ENCODE results near the gene FAM193B.

FAM193B gene

GRCh38 chr5:177483042-177483441, 71.3 kb downstream of the FAM193B start:
- DNase-seq, result no peak

GRCh38 chr5:177482359-177482795, 72.0 kb downstream of the FAM193B start:
- DNase-seq, result no peak

GRCh38 chr5:177479774-177480173, 74.6 kb downstream of the FAM193B start:
- no peak for DNase-seq

- no peak for DNase-seq
These were observed 75.4 kb downstream of the FAM193B start for GRCh38 chr5:177478711-177479646.

- no peak for DNase-seq
These were observed 76.5 kb downstream of the FAM193B start for GRCh38 chr5:177477701-177478477.

- no peak for DNase-seq
These were observed 77.7 kb downstream of the FAM193B start for GRCh38 chr5:177476531-177477233.

- DNase-seq, result no peak
These were observed 78.6 kb downstream of the FAM193B start for GRCh38 chr5:177475563-177476427.

GRCh38 chr5:177474846-177475562, 79.4 kb downstream of the FAM193B start:
- DNase-seq, result no peak

- no peak for DNase-seq
These were observed 80.3 kb downstream of the FAM193B start for GRCh38 chr5:177474002-177474476.

GRCh38 chr5:177473443-177474001, 80.8 kb downstream of the FAM193B start, which contains the start of gene DBN1:
Gene DBN1 (minus strand): TSS chr5:177473634. CDS start chr5:177473521, 113 bp downstream.
- no peak for DNase-seq

GRCh38 chr5:177472460-177473442, 81.6 kb downstream of the FAM193B start:
- no peak for DNase-seq

GRCh38 chr5:177471610-177472356, 82.6 kb downstream of the FAM193B start:
- no peak for DNase-seq

- no peak for DNase-seq
These were observed 83.4 kb downstream of the FAM193B start for GRCh38 chr5:177470759-177471536.
